Endothelial cell of umbilical vein (primary cell): ENCODE data around the gene DNAH10. TPM values are rescaled to one million over a fixed set of nuclear protein-coding genes. Genes with fewer than 3 reads are reported as not detected.

Experiments
- BruUV-seq: library from RNA; stranded (reverse); fragments of 400-500 nt; replicated peaks from 2 replicates; lab custom pipeline; 2021; lab: Mats Ljungman, UMichigan
- CTCF ChIA-PET: fragments of 300-600, 350-600 bp; sonication (Branson Sonifier 250); formaldehyde crosslinking; loops from one replicate; lab custom pipeline; 2021; ENCODE audit warnings: antibody characterized with exemption, inconsistent platforms; lab: Charles Lee
- POLR2A ChIA-PET: fragments of 300-600, 350-600 bp; sonication (Branson Sonifier 250); formaldehyde crosslinking; loops from one replicate; lab custom pipeline; 2021; ENCODE audit warnings: antibody characterized with exemption, inconsistent platforms; lab: Charles Lee
- DNase-seq: peaks from one replicate; pipeline ENCODE4 v3.0.0-alpha.2; 2011; ENCODE audit warnings: low read depth, low spot score
- FAIRE-seq: peaks from 2 replicates; lab custom pipeline; 2011; peaks lifted over from hg19 to GRCh38; lab: Jason Lieb, UNC
- H2AFZ ChIP-seq: 2 replicates; pipeline ENCODE4 v1.6.0; 2012; ENCODE audit warnings: low read depth, low read length, control low read depth, inconsistent platforms
- H3K27ac ChIP-seq: 2 replicates; pipeline ENCODE4 v1.5.1; 2011; ENCODE audit warnings: low read depth, mild to moderate bottlenecking, control low read depth, low read length, moderate library complexity; ENCODE audit not compliant: insufficient read depth
- H3K27me3 ChIP-seq, 2 experiments: 2 replicates each; pipeline versions ENCODE4 v1.6.0 to v1.6.1; 2011; ENCODE audit warnings: low read length in 2 of 2, mixed read lengths in 1 of 2; ENCODE audit not compliant: control insufficient read depth in 2 of 2, insufficient read depth in 2 of 2
- H3K36me3 ChIP-seq, 2 experiments: 2 replicates in 1 of 2; 3 replicates in 1 of 2; pipeline ENCODE4 v1.5.1; 2011; ENCODE audit warnings: low read length in 2 of 2, mild to moderate bottlenecking in 1 of 2, moderate library complexity in 1 of 2; ENCODE audit not compliant: control insufficient read depth in 2 of 2, insufficient read depth in 2 of 2; ENCODE audit errors: extremely low read depth in 1 of 2
- H3K4me1 ChIP-seq: 3 replicates; pipeline ENCODE4 v1.5.1; 2011; ENCODE audit warnings: mild to moderate bottlenecking, low read length; ENCODE audit not compliant: control insufficient read depth, insufficient read depth; ENCODE audit errors: extremely low read depth
- H3K4me2 ChIP-seq: 2 replicates; pipeline ENCODE4 v1.6.1; 2011; ENCODE audit warnings: low read length, control low read depth, mixed read lengths; ENCODE audit not compliant: insufficient read depth
- H3K4me3 ChIP-seq, 3 experiments: fragments of 200-600 bp in 1 of 3; sonication (generic), shearing (Covaris generic) in 1 of 3; replicated peaks in 1 of 3; 2 replicates each; pipeline ENCODE4 v1.5.1; 2011 to 2016; ENCODE audit warnings: control low read depth in 3 of 3, low read length in 3 of 3, mild to moderate bottlenecking in 2 of 3, inconsistent platforms in 1 of 3, low read depth in 1 of 3, moderate library complexity in 1 of 3; ENCODE audit not compliant: insufficient read depth in 1 of 3
- H3K79me2 ChIP-seq: 2 replicates; pipeline ENCODE4 v1.6.0; 2012; ENCODE audit warnings: low read length, inconsistent platforms; ENCODE audit not compliant: control insufficient read depth, insufficient read depth
- H3K9ac ChIP-seq: replicated peaks from 2 replicates; pipeline ENCODE3; 2011; ENCODE audit warnings: low read length, control low read depth; ENCODE audit not compliant: insufficient read depth; ENCODE audit errors: extremely low read depth
- H3K9me1 ChIP-seq: replicated peaks from 3 replicates; pipeline ENCODE4 v1.6.0; 2011; ENCODE audit warnings: mild to moderate bottlenecking, low read length; ENCODE audit not compliant: control insufficient read depth, insufficient read depth; ENCODE audit errors: extremely low read depth
- H3K9me3 ChIP-seq: replicated peaks from 2 replicates; pipeline ENCODE4 v1.5.1; 2012; ENCODE audit warnings: low read length, inconsistent platforms; ENCODE audit not compliant: control insufficient read depth, insufficient read depth
- H4K20me1 ChIP-seq: replicated peaks from 2 replicates; pipeline ENCODE3; 2011; ENCODE audit warnings: mild to moderate bottlenecking, low read length; ENCODE audit not compliant: control insufficient read depth, insufficient read depth; ENCODE audit errors: extremely low read depth
- EZH2 ChIP-seq: IDR thresholded peaks from 2 replicates; pipeline ENCODE4 v1.6.1; 2012; ENCODE audit warnings: borderline replicate concordance, low read depth, mild to moderate bottlenecking, moderate library complexity, low read length, inconsistent platforms; ENCODE audit not compliant: severe bottlenecking
- FOS ChIP-seq: IDR thresholded peaks from 2 replicates; pipeline ENCODE4 v1.6.1; 2011; ENCODE audit warnings: mild to moderate bottlenecking, low read length, moderate library complexity, borderline replicate concordance; ENCODE audit not compliant: insufficient read depth
- GATA2 ChIP-seq: IDR thresholded peaks from 2 replicates; pipeline ENCODE4 v1.7.0; 2011; ENCODE audit warnings: low read depth, mild to moderate bottlenecking, moderate library complexity, mixed read lengths, low read length; ENCODE audit not compliant: insufficient read length, insufficient read depth
- JUN ChIP-seq: IDR thresholded peaks from 2 replicates; pipeline ENCODE4 v1.6.1; 2011; ENCODE audit warnings: borderline replicate concordance, low read depth; ENCODE audit not compliant: insufficient read length, insufficient read depth
- MYC ChIP-seq: IDR thresholded peaks from one replicate; pipeline ENCODE4 v1.6.1; 2011; ENCODE audit warnings: mild to moderate bottlenecking, low read depth, low read length
- POLR2A ChIP-seq: IDR thresholded peaks from 2 replicates; pipeline ENCODE4 v1.6.1; 2012; ENCODE audit warnings: low read depth, mild to moderate bottlenecking, control low read depth, low read length
- POLR2AphosphoS5 ChIP-seq: IDR thresholded peaks from 2 replicates; pipeline ENCODE4 v1.6.1; 2012; ENCODE audit warnings: low read depth, mild to moderate bottlenecking, control low read depth, low read length, moderate library complexity; ENCODE audit not compliant: insufficient read depth
- dilution Hi-C: fragments of 300-500 bp; cut with MboI; formaldehyde crosslinking; loops from one replicate; pipeline ENCODE4 v1.15.0; 2019; ENCODE audit warnings: low sequenced_read_pairs; ENCODE audit not compliant: extremely low pct_ligation_motif_present
- intact Hi-C: fragments of 100-400 bp; cut with micrococcal nuclease; formaldehyde crosslinking; loops from one replicate; pipeline ENCODE4 v1.10.0; 2022
- polyA plus RNA-seq, 4 experiments: library from polyadenylated mRNA; depleted of rRNA in 3 of 4; stranded (reverse) in 3 of 4; unstranded in 1 of 4; fragments of >200 nt; gene quantifications; 2 replicates each; pipeline versions ENCODE4 v1.2.1 to v1.2.3, GENCODE V29; 2011 to 2012; ENCODE audit warnings: missing spikeins in 1 of 4
- total RNA-seq: library from RNA; stranded (reverse); gene quantifications from 2 replicates; pipeline ENCODE4 v1.2.3, GENCODE V29; 2021
- TF ChIP-seq, protein P1 (sequence below), 2 donors: IDR thresholded peaks; 1 replicate in 1 of 2; 2 replicates in 1 of 2; pipeline ENCODE4 v1.5.1; 2011; ENCODE audit warnings: low read length in 2 of 2, mild to moderate bottlenecking in 2 of 2, moderate library complexity in 2 of 2, control low read depth in 1 of 2, inconsistent platforms in 1 of 2, low read depth in 1 of 2; ENCODE audit not compliant: insufficient read depth in 1 of 2; ENCODE audit errors: extremely low read depth in 1 of 2
- TF ChIP-seq, protein P2 (sequence below): IDR thresholded peaks from 2 replicates; pipeline ENCODE4 v1.6.1; 2011; ENCODE audit not compliant: insufficient read depth, insufficient read length

Gene DNAH10
- total and polyA plus RNA-seq, 2 donors (not counting 3 experiments of a cell fraction or from before 2014, with no cell fraction given) = 0.04 to 0.31 TPM

DNA sequence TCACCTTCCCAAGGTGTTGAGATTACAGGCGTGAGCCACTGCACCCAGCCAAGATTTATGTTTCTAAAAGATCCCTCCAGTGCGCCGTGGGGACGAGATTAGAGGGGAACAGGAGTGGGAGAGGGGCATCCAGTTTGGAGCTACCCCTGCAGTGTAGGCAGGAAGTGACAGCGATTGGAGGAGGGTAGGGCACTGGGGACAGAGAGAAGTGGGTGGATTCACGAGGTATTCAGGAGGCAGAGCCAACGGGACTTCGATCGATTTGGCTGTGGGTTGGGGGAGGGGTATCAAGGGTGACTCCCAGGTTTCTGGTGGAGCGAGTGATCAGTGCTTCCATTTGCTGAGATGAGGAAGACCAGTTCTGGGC is 128.4 kb downstream of the DNAH10 start:
- Histone ChIP-seq H3K79me2 (no peaks in the 10 kb centered on the region), H3K4me3 (no peak overlapping the region), H3K27me3 (peaks cover 0 to 3% of the 10 kb centered on the region in 2 experiments), H2AFZ (no peak overlapping the region), H3K36me3 (no peaks in the 10 kb centered on the region), H3K9me1 (no peaks in the 10 kb centered on the region), H3K9ac (no peak overlapping the region), H4K20me1 (no peaks in the 10 kb centered on the region), H3K4me1 (no peaks in the 10 kb centered on the region), H3K4me2 (no peak overlapping the region), H3K9me3 (no peaks in the 10 kb centered on the region), H3K27ac (no peak overlapping the region)
- dilution Hi-C loops = no loop called here
- ChIA-PET CTCF (interaction anchor here (0.6 to 2.0 kb wide), 2 partner anchors 15 to 142 kb away, joined by 3 to 7 read pairs; no protein-coding TSS in a partner anchor), POLR2A (no interaction called here)
- TF ChIP-seq POLR2A (no peak), MYC (no peak), JUN (no peak), EZH2 (no peak), GATA2 (no peak), POLR2AphosphoS5 (no peak), FOS (no peak)
- TF ChIP-seq, protein P1, sequence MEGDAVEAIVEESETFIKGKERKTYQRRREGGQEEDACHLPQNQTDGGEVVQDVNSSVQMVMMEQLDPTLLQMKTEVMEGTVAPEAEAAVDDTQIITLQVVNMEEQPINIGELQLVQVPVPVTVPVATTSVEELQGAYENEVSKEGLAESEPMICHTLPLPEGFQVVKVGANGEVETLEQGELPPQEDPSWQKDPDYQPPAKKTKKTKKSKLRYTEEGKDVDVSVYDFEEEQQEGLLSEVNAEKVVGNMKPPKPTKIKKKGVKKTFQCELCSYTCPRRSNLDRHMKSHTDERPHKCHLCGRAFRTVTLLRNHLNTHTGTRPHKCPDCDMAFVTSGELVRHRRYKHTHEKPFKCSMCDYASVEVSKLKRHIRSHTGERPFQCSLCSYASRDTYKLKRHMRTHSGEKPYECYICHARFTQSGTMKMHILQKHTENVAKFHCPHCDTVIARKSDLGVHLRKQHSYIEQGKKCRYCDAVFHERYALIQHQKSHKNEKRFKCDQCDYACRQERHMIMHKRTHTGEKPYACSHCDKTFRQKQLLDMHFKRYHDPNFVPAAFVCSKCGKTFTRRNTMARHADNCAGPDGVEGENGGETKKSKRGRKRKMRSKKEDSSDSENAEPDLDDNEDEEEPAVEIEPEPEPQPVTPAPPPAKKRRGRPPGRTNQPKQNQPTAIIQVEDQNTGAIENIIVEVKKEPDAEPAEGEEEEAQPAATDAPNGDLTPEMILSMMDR (IDR thresholded peaks at IDR 0.05; ENCODE audit: extremely low read depth in 1 of 2, insufficient read depth in 1 of 2, low read depth in 1 of 2, low read length in 2 of 2) = no peak
- TF ChIP-seq, protein P2, sequence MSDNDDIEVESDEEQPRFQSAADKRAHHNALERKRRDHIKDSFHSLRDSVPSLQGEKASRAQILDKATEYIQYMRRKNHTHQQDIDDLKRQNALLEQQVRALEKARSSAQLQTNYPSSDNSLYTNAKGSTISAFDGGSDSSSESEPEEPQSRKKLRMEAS = no peak
- no TSS peak for BruUV-seq
- DNase-seq = no peak
- intact Hi-C loops = no loop called here
- FAIRE-seq = no peak
